WI38 (cell line): ENCODE data around the gene GRIK4.

ENCODE experiments used
- H3K4me3 ChIP-seq: 2 replicates; pipeline ENCODE4 v1.5.1; 2011; ENCODE audit warnings: low read depth, mild to moderate bottlenecking, control low read depth, low read length
- TF ChIP-seq, protein P1 (sequence below): IDR thresholded peaks from 2 replicates; pipeline ENCODE4 v1.5.1; 2012; ENCODE audit warnings: low read depth, mild to moderate bottlenecking, control low read depth, low read length

The GRIK4 gene

DNA sequence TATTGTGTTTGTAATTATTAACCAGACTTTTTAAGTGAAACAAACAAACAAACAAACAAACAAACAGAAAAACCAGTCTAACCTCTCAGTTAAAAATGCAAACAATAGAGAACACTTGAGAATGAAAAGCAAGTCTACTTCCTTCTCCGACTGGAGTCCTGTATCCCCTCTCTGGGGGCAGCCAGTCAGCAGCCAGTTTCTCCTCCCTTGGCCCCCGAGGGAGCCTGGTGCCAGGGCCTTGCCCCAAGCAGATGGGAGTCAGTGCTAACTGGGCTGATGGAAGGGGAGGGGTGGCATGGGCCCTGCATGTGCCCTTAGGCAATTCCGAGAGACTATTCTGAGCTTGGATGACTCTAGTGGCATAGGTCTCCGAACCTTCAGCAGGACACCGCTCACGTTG lies 137.2 kb downstream of the GRIK4 start:
- no peak overlapping the region for H3K4me3 ChIP-seq
- TF ChIP-seq, protein P1, sequence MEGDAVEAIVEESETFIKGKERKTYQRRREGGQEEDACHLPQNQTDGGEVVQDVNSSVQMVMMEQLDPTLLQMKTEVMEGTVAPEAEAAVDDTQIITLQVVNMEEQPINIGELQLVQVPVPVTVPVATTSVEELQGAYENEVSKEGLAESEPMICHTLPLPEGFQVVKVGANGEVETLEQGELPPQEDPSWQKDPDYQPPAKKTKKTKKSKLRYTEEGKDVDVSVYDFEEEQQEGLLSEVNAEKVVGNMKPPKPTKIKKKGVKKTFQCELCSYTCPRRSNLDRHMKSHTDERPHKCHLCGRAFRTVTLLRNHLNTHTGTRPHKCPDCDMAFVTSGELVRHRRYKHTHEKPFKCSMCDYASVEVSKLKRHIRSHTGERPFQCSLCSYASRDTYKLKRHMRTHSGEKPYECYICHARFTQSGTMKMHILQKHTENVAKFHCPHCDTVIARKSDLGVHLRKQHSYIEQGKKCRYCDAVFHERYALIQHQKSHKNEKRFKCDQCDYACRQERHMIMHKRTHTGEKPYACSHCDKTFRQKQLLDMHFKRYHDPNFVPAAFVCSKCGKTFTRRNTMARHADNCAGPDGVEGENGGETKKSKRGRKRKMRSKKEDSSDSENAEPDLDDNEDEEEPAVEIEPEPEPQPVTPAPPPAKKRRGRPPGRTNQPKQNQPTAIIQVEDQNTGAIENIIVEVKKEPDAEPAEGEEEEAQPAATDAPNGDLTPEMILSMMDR = no peak

DNA sequence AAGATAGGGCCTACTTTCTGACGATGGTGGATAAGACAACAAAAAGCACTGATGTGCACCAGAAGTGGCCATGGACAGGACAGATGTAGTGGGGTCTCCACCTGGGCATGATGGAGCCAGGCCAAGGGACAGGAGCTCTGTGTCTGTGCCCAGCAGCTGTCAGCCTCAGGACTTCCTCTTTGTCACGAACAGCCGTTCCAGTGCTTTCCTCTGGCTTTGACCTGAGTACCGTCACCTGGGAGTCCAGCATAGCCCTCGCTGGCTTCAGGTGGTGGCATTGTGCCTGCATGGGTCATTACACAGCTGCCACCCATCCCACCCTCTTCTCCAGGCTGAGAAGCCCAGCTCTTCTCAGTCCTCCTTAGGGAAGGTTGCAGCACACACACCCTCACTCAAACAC lies 137.8 kb downstream of the GRIK4 start:
- TF ChIP-seq, protein P1 = no peak

DNA sequence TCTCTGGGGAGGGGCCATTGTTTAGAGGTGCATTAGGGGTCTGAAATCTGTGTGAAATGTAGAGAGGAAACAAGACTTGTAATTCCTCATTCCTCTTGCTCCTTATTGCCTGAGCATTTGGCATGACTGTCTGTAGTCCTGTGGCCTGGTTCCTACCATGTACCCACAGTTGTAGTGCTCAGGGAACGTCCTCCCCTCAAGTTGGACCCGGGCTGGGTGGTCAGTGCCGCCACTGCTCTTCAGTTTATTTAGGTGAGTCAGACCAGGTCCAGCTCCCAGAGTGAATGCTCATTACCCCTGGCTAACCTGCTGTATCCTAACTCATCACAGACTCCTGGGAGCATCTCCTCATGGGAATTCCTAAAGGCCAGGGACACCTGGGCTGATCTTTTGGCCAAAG lies 139.8 kb downstream of the GRIK4 start:
- no peak overlapping the region for H3K4me3 ChIP-seq
- TF ChIP-seq, protein P1 = no peak

More for the DNA sequence above, 137.8 kb downstream of the GRIK4 start:
- no peak overlapping the region for H3K4me3 ChIP-seq

DNA sequence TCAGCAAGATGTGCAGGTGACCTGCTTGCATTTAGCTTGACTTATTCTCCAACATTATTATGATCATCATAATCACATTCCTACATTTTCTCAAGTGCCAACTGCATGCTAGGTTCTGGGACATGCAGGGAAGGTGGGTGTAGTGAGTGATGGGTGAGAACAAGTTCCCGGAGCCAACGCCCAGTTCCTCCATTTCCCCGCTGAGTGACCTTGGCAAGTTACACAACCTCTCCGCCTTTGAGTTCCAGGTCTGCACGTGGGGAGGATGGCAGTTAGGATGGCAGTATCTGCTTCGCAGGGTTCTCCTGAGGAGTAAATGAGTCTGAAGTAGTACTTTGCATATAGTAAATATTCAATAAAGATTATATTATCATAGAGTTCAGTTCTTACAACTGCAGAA lies 140.3 kb downstream of the GRIK4 start:
- TF ChIP-seq, protein P1 = no peak
- H3K4me3 ChIP-seq = no peak overlapping the region

DNA sequence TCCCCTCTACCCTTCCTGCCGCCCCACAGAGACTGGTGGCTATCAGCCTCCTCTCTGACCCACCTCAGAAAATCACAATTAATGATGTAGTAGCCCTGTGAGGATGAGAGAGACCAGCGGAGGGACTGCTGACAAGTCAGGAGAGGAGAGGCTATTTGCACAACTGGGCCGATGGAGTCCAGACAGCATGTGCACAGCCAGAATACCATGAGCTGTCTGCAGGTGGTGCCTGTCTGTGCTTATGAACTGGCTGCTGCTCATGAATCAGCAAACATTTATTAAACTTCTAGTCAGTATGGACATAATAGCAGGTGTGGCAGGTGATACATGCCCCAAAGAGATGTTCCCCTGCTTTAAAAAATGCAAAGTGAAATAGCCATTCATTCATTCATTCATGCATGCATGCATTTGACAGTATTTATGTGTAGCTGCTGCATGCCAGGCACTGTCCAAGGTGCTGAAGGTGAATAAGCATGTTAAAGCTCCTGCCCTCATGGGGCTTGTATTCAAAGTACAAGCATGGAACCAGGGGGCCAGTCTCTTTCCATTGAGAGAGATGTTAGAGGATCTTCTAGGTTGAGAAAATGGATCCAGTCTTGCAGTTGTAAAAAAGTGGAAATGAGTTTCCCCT lies 141.3 kb downstream of the GRIK4 start:
- H3K4me3 ChIP-seq = no peak overlapping the region
- TF ChIP-seq, protein P1 = no peak

DNA sequence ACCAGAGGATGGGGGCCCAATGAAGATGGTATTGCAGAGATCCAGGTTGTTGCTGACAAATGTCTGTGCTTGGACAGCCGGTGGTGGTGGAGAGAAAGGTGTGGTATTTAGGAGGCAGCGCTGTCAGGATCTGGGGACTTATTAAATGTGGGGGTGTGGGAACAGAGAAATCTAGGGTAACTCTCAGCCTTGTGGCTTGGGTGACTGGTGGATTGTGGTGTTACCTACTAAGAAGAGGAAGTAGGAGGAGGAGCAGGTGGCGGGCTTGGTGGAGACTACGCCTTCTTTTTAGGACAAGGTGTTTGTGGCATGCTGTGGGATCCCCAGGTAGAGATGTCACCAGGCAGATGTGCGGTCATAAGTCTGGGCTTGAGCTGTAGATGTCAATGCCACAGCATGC lies 144.0 kb downstream of the GRIK4 start:
- TF ChIP-seq, protein P1 = no peak
- H3K4me3 ChIP-seq = no peak overlapping the region

DNA sequence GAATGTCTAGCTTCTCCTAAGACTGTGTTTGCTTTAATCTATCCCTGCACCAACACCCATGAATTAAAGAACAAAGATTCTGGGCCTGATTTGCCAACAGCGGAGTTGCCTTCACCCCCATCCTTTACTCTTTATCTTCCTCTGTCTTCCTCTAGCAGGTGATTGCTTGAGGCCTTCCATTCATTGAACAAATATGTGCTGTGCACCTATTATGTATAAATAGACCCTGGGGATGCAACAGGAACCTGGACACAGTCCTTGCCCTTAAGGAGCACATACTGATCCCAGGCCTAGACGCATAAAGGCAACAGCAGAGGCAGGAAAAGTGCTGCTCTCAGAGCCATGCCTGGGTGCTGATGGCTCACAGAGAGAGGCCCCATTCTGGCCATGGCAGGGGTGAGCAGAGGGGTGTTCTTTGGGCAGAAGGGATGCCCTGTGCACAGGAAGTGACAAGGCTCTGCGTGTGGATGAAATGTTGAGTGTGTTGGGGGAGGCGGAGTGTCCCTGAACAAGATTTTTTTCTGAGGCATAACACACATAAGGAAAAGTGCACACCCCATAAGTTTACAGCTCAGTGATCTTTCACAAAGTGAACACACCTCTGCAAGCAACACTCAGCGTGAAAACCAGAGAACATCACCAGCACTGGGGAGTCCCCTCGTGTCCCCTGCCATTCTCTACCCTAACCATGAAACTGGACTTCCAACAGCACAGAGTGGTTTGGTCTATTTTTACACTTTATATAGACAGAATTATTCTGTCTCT lies 145.9 kb downstream of the GRIK4 start:
- TF ChIP-seq, protein P1 = no peak
- no peak overlapping the region for H3K4me3 ChIP-seq
